Erythroblast (primary cell): ENCODE data around the gene FRMD4A.

Experiments used
- GATA1 ChIP-seq: IDR thresholded peaks from 2 replicates; pipeline ENCODE4 v1.6.1; 2011; ENCODE audit warnings: low read depth, mild to moderate bottlenecking, control low read depth, low read length, moderate library complexity
- POLR2A ChIP-seq: IDR thresholded peaks from 2 replicates; pipeline ENCODE4 v1.6.1; 2011; ENCODE audit warnings: mild to moderate bottlenecking, low read length

- TF ChIP-seq POLR2A (no peak), GATA1 (no peak)
These were observed 361.0 kb downstream of the FRMD4A start for GRCh38 chr10:13969792-13970140.
